ENCODE data around the gene NEURL4.
"Not testable (repeated sequence)": the region's sequence is repeated elsewhere in the genome, so short reads cannot be mapped to it uniquely, and the experiment has no call there.

NEURL4 gene

GRCh38 chr17:7328840-7329373 lies at the start of gene NEURL4:
Gene NEURL4 (minus strand): TSS chr17:7329335. CDS start chr17:7329312, 23 bp downstream.
- DNase-seq, result no peak

- DNase-seq, result no peak
Measured at GRCh38 chr17:7374353-7374752, 45.2 kb upstream of the NEURL4 start.

DNA sequence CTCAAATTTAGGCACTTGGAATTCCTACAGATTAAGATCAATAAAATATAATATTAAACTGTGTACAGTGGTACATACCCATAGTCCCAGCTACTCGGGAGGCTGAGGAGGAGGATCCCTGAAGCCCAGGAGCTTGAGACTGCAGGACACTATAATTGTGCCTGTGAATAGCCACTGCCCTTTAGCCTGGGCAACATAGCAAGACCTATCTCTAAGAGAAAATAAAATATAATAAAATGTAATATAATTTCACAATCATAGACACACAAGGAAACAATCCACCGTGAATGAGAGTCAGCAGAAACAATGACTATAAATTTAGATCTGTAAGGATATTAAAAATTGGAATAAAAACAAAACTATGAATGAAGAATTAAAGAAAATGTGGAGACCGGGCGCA lies 41.7 kb upstream of the NEURL4 start:
- DNase-seq, result no peak

DNA sequence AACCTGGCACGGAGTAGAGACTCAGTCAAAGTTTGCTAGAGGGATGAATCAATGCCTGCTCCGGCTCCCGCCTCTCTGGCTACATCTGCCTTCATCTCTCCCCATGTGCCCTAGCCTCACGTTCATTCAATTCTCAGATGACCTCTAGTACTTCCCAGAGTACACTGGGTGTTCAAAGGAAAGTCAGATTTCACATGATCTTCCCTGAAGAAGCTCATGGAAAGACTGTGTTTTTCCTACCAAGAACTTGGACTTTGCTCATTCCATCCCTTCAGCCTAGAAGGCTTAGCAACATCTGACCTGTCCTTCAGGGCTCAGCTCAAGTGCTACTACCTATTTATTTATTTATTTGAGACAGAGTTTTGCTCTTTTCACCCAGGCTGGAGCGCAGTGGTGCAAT lies 40.7 kb upstream of the NEURL4 start:
- DNase-seq, result no peak

GRCh38 chr17:7368599-7368994 lies 39.5 kb upstream of the NEURL4 start:
- DNase-seq, result not testable (repeated sequence)

GRCh38 chr17:7367918-7368598 lies 38.9 kb upstream of the NEURL4 start:
- no peak for DNase-seq

DNA sequence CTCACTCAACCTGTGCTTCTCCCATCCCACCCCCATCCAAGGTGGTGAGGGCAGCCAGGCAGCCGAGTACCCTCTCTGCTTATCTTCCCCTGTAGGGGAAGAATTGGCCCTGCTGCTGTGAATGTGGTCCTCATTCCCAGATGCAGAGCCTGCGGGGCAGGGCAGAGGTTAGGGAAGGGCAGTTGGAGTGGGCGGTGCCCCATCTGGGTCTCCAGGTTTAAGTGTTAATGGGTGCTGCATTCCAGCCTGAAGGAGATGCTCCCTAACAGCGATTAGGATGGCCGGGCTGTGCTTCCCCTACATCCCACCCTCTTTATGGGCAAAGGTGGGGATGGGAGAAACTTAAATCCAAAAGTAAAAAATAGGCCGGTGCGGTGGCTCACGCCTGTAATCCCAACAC lies 37.9 kb upstream of the NEURL4 start:
- no peak for DNase-seq

- not testable (repeated sequence) for DNase-seq
Measured at GRCh38 chr17:7365963-7366362, 36.8 kb upstream of the NEURL4 start.

- DNase-seq, result no peak
Measured at GRCh38 chr17:7363311-7363710, 34.2 kb upstream of the NEURL4 start.

DNA sequence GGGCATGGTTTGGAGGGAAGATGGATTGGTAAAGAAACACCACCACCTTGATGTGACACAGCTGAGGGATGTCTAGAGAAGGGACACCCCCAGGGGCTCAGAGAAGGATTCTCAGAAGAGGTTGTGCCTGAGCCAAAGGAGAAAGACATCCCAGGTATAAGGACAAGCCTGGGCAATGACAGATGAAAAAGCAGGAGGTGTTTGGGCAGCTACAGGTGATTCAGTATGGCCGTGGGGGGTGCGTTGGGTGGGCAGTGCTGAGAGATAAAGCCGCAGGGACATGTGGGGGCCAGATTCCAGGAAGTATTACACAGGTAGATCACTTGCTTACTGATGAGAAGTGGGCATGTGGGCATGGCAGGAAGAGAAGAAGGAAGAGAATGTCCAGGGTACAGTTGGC lies 32.8 kb upstream of the NEURL4 start:
- no peak for DNase-seq

DNA sequence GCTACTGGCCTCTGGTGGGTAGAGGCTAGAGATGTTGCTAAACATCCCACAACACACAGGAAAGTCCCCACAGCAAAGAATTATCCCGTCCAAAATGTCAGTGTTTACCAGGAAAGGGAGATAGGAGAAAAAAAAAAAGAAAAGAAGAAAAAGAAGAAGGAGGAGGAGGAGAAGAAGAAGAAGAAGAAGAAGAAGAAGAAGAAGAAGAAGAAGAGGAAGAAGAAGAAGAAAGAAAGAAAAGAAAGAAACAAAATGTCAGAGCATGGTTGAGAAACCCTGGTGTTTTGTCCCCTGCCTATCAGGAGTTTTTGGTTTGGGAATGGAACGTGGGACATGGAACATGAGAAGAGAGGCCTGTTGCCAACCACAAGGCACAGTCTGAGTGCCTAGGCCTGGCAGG lies 28.2 kb upstream of the NEURL4 start:
- DNase-seq, result no peak

DNA sequence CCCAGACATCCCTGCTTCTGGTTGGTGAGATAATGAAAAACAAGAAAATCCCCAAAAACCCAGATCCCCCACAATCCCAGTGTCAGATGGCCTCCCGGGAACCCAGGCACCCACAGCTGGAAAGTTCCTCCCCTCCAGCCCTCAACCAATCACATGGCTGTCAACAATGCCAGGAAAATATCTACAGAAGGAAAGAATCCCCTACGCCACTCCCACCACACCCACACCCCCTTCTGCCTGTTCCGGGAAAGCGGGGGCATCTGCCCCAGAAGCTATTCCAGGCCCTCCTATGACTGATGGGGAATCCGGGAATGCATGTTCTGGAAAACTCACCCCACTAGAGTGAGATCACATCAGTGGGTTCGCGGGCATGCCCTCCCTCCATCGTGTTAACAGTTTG lies 27.6 kb upstream of the NEURL4 start:
- no peak for DNase-seq

DNA sequence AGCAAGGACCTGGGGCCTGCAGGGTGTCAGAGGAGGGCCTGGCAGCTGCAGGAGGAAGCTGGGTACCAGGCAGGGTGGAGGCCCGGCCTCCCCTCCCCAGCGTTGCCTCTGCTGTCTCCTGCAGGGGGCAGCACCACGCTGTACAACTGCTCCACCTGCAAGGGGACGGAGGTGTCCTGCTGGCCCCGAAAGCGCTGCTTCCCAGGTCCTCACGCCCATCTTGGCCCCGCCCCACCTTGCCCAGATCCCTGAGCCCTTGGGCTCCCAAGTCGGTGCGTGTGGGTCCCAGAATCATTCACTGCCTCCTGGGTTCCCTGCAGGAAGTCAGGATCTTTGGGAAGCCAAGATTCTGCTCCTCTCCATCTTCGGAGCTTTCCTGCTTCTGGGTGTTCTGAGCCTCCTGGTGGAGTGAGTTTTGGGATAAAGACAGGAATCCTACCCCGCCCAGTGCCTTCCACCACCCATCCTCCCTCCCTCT lies 27.0 kb upstream of the NEURL4 start:
- DNase-seq, result peak; percentile 90

DNA sequence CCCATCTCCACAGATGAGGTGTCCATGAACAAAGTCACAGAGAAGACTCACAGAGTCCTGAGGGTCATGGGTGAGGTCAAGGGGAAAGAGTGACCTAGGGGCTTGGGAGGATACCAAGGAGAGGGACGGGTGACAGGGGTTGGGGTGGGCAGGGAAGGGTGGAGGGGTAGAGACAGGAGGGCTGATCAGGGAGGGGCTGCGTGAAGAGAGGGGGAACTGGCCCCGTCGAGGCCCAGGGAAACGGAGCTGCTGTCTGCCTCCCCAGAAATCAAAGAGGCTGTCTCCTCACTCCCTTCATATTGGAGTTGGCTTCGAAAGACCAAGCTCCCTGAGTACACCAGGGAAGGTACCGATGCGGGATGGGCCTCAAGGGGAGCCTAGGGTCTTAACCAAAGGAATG lies 26.4 kb upstream of the NEURL4 start:
- DNase-seq, result no peak

DNA sequence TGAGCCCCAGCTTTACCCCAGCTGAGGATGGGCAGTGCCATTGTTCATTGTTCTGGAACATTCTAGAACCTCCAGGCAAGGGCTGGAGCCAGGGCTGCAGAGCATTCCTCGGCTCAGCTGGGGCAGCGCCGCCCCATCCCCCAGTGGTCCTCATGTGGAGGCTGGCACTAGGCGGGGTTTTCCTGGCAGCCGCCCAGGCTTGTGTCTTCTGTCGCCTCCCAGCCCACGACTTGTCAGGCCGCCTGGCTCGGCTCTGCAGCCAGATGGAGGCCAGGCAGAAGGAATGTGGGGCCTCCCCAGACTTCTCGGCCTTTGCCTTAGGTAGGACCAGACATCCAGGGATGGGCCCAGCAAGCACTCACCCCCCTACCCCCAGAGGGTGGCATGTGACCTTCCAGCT lies 25.9 kb upstream of the NEURL4 start, which contains the start of gene TMEM95:
TMEM95 (plus strand) TSS at position 104 of the 400 bp plus-strand sequence; CDS start at position 153, 49 bp downstream.
- no peak for DNase-seq

- DNase-seq, result peak; percentile 44
Measured at GRCh38 chr17:7354262-7354843, 25.2 kb upstream of the NEURL4 start.

GRCh38 chr17:7352910-7353635 lies 23.9 kb upstream of the NEURL4 start:
- no peak for DNase-seq

DNA sequence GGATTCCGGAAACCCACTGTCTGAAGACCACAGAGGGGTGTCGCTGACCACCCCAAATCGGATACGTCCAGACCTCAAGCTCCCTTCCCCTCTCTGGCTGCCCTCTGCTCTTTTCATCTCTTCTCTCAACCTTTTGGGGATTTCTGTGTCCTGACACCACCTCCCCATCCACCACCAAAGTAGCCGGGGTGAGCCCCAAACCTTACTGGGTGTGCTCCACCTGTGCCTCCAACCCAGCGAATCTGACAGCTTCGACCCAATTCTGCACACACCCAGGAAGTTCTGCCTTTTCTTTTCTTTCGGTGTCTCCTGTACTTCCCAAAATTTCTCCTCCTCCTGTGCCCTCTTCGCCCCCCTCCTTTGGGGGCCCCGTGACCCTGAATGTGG lies 23.4 kb upstream of the NEURL4 start:
- no peak for DNase-seq

GRCh38 chr17:7351665-7352502 lies 22.7 kb upstream of the NEURL4 start, which contains the start of gene KCTD11:
Gene KCTD11 (plus strand): TSS chr17:7352162.
- DNase-seq, result peak; percentile 84

GRCh38 chr17:7348478-7349242 lies 19.5 kb upstream of the NEURL4 start:
- DNase-seq, result no peak

DNA sequence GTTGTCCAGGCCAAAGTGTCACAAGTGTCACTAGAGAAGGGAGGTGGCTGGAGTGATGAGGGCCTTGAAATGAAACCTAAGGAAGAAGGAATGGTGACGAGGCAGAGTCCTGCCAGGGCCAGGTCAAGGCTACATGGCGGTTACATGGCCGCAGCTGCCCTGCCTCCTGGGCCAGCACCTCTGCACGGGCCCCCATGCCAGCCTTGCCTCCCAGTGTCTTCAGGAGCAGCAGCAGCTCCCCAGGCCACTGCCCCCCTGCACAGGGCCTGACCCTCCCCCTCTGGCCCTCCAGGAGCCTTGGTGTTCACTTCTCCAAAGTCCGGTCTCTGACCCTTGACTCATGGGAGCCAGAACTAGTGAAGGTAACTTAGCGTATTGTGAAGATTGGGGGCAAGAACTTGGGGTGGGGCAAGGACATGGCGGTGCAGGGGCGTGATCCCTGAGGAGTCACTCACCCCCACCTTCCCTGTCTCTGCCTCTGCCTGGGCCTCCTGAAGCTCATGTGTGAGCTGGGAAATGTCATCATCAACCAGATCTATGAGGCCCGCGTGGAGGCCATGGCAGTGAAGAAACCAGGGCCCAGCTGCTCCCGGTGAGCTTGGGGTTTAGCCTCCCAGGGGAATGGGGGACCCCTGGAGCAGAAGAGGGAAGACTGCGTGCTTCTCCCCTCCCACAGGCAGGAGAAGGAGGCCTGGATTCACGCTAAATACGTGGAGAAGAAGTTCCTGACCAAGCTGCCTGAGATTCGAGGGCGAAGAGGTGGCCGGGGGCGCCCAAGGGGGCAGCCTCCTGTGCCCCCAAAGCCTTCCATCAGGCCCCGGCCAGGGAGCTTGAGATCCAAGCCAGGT lies 18.7 kb upstream of the NEURL4 start:
- no peak for DNase-seq

All from activated CD4-positive, alpha-beta T cell treated with anti-CD3 and anti-CD28 coated beads, Interleukin-2, amount 50 U/mL, for 16 hours (primary cell).